SK-N-MC (cell line): ENCODE measurements around the gene FAM187B.

Experiments
- DNase-seq: peaks from one replicate; pipeline ENCODE4 v3.0.0-alpha.2; 2011; ENCODE audit warnings: low read depth, low spot score
- H3K27ac ChIP-seq: fragments of 200-600 bp; sonication (generic); 2 replicates; pipeline ENCODE4 v1.5.1; 2016; ENCODE audit warnings: mixed run types
- H3K36me3 ChIP-seq: fragments of 200-600 bp; sonication (generic); 2 replicates; pipeline ENCODE4 v1.6.1; 2017; ENCODE audit warnings: antibody characterized with exemption, low read length, mixed read lengths; ENCODE audit not compliant: insufficient read depth
- H3K4me3 ChIP-seq: fragments of 200-600 bp; sonication (generic); 2 replicates; pipeline ENCODE4 v1.5.1; 2016
- H3K9ac ChIP-seq: fragments of 200-600 bp; sonication (generic); 2 replicates; pipeline ENCODE4 v1.8.0; 2017; ENCODE audit warnings: mixed run types, mixed read lengths; ENCODE audit not compliant: insufficient read length
- H3K9me3 ChIP-seq: fragments of 200-600 bp; sonication (generic); 2 replicates; pipeline ENCODE4 v1.6.1; 2017; ENCODE audit warnings: low read depth, mild to moderate bottlenecking, antibody characterized with exemption, low read length, moderate library complexity, mixed read lengths
- EZH2 ChIP-seq: fragments of 200-600 bp; sonication (generic); IDR thresholded peaks from one replicate; pipeline ENCODE4 v1.6.1; 2017; ENCODE audit warnings: antibody characterized with exemption
- FOXP2 ChIP-seq: optimal IDR thresholded peaks from 2 replicates; pipeline ENCODE3; 2011; ENCODE audit warnings: mild to moderate bottlenecking, moderate library complexity; ENCODE audit not compliant: insufficient read depth; ENCODE audit errors: extremely low read length, control extremely low read depth
- POLR2AphosphoS5 ChIP-seq: IDR thresholded peaks from 2 replicates; pipeline ENCODE4 v1.6.1; 2012; ENCODE audit warnings: mild to moderate bottlenecking, low read depth, low read length, borderline replicate concordance

The FAM187B gene

GRCh38 chr19:35253316-35254286 lies 25.1 kb upstream of the FAM187B start:
- DNase-seq: no peak
- Histone ChIP-seq H3K9ac (no peak overlapping the region), H3K27ac (no peak overlapping the region), H3K9me3 (no peaks in the 10 kb centered on the region), H3K36me3 (no peaks in the 10 kb centered on the region), H3K4me3 (no peak overlapping the region)
- TF ChIP-seq POLR2AphosphoS5 (no peak), EZH2 (no peak), FOXP2 (no peak)

DNA sequence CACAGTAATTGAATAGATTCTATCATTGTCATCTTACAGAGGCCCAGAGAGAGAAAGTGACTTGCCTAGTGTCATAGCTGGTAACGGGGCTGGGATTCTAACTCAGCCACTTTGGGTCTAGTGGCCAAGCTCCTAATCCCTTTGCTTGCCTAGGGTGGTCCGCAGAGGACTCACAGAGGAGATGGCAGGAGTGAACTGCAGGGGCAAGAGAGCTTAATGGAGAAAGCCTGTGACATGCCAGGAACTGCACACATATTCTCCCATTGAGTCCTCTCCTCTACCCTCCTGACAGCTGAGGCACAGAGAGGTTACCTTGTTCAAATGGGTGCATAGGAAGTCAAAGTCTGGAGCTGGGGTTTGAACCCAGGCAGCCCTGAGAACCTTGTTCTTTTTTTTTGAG lies 22.9 kb upstream of the FAM187B start:
- no peak for DNase-seq
- H3K9ac ChIP-seq: no peak overlapping the region
- H3K4me3 ChIP-seq: no peak overlapping the region
- no peaks in the 10 kb centered on the region for H3K36me3 ChIP-seq
- H3K9me3 ChIP-seq: no peaks in the 10 kb centered on the region
- TF ChIP-seq EZH2: no peak
- no peak for TF ChIP-seq FOXP2
- no peak for TF ChIP-seq POLR2AphosphoS5
- H3K27ac ChIP-seq: no peak overlapping the region

GRCh38 chr19:35249848-35250711 lies 21.5 kb upstream of the FAM187B start:
- TF ChIP-seq FOXP2 (no peak), EZH2 (no peak)
- Histone ChIP-seq H3K9me3 (no peaks in the 10 kb centered on the region), H3K36me3 (no peaks in the 10 kb centered on the region), H3K9ac (no peak overlapping the region), H3K27ac (no peak overlapping the region), H3K4me3 (no peak overlapping the region)
- no peak for DNase-seq

- Histone ChIP-seq H3K36me3 (no peaks in the 10 kb centered on the region), H3K4me3 (no peak overlapping the region), H3K27ac (no peak overlapping the region), H3K9ac (no peak overlapping the region), H3K9me3 (no peaks in the 10 kb centered on the region)
- TF ChIP-seq POLR2AphosphoS5: no peak
- no peak for TF ChIP-seq EZH2
- TF ChIP-seq FOXP2: no peak
- DNase-seq: no peak
Observed at GRCh38 chr19:35249146-35249847, 20.8 kb upstream of the FAM187B start.

- DNase-seq: no peak
- H3K36me3 ChIP-seq: no peaks in the 10 kb centered on the region
- TF ChIP-seq POLR2AphosphoS5: no peak
- no peak for TF ChIP-seq FOXP2
- TF ChIP-seq EZH2: no peak
- no peaks in the 10 kb centered on the region for H3K9me3 ChIP-seq
- H3K4me3 ChIP-seq: no peak within 1 kb of the TSS
- H3K27ac ChIP-seq: no peak within 1 kb of the TSS
- H3K9ac ChIP-seq: no peak within 1 kb of the TSS
Observed at GRCh38 chr19:35248310-35249145, 20.0 kb upstream of the FAM187B start, which contains the start of gene LSR. TSS of gene LSR (plus strand) at chr19:35249002. CDS start at chr19:35249023, 21 bp downstream.

DNA sequence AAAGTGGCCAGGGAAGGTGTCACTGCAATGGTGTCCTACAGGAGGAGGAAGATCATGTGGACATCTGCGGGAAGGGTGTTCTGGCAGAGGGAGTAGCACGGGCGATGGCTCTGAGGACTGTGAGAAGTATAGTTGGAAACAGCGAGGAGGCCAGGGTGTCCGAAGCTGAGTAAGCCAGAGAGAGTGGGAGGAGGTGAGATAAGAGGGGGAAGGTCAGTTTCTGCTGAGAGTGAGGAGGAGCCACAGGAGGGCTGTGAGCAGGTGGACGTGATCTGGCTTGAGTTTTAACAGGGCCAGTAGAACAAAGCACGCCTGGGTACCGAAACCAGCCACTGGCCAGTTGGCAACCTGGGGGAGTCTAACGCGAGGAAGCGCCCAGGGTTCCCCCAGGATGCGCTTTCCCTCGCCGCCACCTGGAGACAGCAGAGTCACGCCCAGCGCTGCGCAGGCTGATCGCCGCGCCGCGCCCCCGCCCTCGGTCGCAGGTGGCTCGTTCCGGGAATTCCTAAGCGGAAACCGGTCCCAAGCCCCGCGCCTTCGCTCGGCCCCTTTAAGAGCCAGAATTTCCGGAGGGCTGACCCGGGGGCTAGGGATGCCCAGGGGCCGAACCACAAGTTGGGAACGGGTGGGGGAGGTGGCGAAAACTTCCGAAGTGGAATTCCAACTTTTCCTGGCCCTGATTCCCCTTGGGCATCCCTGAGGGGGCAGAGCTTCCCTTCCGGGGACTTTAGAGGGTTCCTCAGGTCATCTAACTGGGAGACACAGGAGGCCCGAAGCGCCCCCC lies 19.2 kb upstream of the FAM187B start:
- no peaks in the 10 kb centered on the region for H3K36me3 ChIP-seq
- H3K9ac ChIP-seq: no peak overlapping the region
- H3K27ac ChIP-seq: no peak overlapping the region
- no peak for TF ChIP-seq FOXP2
- no peak for TF ChIP-seq EZH2
- no peak overlapping the region for H3K4me3 ChIP-seq
- no peaks in the 10 kb centered on the region for H3K9me3 ChIP-seq
- DNase-seq: no peak
